Epithelial cell of esophagus (primary cell): ENCODE measurements around the gene PTPRA.

ENCODE experiments used
- DNase-seq: peaks from one replicate; pipeline ENCODE4 v3.0.0; 2010; ENCODE audit warnings: low read depth
- H3K4me3 ChIP-seq: 2 replicates; pipeline ENCODE4 v1.5.1; 2011; ENCODE audit warnings: mild to moderate bottlenecking, low read length, control low read depth
- TF ChIP-seq, protein P1 (sequence below): IDR thresholded peaks from 2 replicates; pipeline ENCODE4 v1.5.1; 2011; ENCODE audit warnings: low read depth, mild to moderate bottlenecking, low read length, control low read depth, inconsistent platforms; ENCODE audit not compliant: insufficient read depth; ENCODE audit errors: missing control alignments

Gene PTPRA

DNA sequence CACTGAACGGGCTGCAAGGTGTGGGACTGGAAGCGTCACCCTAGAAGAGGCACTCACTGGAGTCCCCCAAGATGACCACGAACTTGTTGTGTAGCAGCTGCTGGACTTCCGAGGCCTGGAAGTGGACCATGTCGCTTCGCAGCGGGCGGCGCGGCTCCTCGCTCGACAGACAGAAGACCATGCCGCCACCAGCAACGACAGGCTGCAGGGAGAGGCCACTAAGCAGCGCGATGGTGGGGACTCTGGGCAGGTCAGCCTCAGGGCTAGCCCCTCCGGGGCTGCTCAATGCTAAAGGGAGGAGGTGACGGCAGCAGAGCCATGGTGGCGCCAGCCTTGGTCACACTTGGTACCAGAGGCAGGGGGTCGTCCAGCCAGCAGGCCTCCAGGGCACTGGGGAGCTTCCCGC lies 33.5 kb upstream of the PTPRA start:
- TF ChIP-seq, protein P1, sequence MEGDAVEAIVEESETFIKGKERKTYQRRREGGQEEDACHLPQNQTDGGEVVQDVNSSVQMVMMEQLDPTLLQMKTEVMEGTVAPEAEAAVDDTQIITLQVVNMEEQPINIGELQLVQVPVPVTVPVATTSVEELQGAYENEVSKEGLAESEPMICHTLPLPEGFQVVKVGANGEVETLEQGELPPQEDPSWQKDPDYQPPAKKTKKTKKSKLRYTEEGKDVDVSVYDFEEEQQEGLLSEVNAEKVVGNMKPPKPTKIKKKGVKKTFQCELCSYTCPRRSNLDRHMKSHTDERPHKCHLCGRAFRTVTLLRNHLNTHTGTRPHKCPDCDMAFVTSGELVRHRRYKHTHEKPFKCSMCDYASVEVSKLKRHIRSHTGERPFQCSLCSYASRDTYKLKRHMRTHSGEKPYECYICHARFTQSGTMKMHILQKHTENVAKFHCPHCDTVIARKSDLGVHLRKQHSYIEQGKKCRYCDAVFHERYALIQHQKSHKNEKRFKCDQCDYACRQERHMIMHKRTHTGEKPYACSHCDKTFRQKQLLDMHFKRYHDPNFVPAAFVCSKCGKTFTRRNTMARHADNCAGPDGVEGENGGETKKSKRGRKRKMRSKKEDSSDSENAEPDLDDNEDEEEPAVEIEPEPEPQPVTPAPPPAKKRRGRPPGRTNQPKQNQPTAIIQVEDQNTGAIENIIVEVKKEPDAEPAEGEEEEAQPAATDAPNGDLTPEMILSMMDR, result no peak
- DNase-seq, result no peak

DNA sequence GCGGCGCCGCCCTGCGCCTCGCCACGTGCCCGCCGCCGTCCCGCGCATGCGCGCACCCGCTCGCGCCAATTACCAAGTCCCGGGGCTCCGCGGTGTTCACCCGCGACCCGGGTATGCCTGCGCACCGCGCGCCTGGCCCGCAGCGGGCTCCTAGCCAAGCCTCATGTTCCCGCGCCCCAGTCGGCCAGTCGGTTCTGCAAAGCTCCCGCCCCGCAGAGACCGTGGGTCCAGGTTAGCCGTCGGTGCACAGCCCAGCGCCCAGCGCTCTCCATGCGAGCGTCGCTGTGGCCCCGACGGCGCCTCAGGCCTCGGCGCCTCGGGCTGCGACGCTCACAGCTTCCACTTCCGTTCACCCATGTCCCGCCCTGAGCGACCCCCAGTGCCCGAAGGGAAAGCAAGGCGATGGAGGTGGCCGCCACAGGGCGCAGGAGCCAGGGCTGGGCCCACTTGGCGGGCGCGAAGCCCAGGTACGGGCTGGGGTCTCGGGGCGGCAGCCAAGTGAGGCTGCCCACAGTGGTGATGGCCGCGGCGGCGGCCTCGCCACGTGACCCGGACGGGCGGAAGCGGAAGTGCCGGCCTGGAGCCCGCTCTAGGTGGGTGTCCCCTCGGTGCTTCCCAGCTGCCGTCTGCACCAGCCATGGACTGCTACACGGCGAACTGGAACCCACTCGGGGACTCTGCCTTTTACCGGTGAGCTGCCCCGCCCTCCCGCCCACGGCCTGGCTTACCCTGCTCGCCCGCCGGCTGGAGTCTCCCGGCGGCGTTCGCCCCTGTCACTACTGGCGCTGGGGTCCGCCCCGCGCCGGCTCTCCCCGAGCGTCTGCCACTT lies 32.9 kb upstream of the PTPRA start, which contains the start of the genes PCED1A and VPS16:
PCED1A (minus strand) TSS at position 518 of the 829 bp plus-strand sequence. CDS start 743 bp downstream, outside the sequence.
VPS16 (plus strand) TSS at position 608 of the 829 bp plus-strand sequence; CDS start at position 638, 30 bp downstream.
- TF ChIP-seq, protein P1, result no peak

More for the DNA sequence above, 33.5 kb upstream of the PTPRA start:
- peak overlapping the region; percentile 86 for H3K4me3 ChIP-seq

DNA sequence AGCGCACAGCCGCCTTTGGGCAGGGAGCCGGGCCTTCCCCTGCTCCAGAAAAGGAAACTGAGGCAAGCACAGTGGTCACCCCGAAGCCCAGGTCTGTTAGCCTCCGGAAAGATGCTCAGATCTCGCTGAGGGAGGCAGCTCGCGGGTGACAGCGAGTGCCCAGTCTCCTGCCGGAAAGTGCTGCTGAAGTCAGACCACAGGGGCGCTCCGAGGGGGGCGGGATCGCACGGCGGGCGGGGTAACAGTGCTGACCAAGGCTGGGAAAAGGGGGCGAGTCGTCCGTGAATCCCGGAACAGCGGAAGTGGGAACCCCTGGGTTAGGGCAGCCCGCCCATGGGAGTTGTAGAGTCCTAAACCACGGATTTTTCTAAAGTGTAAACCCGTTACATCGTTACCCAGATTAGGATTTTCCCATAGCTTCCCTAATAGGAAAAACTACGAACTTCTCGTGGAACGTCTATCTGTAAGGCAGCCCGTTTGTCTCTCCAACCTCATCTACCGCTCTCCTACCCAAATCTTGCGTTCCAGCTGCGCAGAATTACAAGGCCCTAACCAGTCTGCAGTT lies 32.2 kb upstream of the PTPRA start:
- TF ChIP-seq, protein P1, result no peak
- peak; percentile 35 for DNase-seq
- peak overlapping the region; percentile 86 for H3K4me3 ChIP-seq

More for the DNA sequence above, 32.9 kb upstream of the PTPRA start, which contains the start of the genes PCED1A and VPS16:
- DNase-seq, result peak; percentile 84
- peak within 1 kb of the TSS; percentile 86 for H3K4me3 ChIP-seq

DNA sequence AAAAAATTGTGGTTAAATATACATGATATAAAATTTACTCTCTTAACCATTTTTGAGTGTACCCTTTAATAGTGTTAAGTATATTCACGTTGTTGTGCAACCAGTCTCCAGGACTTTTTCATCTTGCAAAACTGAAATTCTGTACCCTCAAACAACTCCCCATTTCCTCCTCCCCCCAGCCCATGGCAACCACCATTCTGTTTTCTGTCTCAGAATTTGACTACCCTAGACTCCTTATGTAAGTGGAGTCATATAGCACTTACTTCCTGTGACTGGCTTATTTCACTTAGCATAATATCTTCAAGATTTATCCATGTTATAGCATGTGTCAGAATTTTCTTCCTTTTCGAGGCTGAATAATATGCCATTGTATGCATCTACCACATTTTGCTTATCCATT lies 27.7 kb upstream of the PTPRA start:
- TF ChIP-seq, protein P1, result no peak
- no peak for DNase-seq

DNA sequence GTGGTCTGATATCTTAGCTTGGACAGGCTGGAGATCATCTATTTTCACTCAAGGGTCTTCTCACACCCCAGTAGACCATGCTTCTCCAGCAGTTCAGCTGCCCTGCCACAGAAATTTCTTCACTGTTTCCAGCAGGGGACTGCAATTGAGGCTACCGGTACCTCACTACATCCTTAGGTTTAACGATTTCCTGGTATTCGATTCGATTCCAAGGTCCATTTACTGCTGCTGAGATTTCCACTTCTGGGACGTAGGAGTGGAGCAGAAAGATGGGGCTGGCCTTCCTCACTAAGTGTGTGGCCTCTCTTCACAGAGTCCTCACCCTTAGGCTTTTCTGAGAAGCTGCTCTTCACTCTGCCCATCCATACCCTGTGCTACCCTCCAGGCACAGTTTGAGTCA lies 26.6 kb upstream of the PTPRA start:
- H3K4me3 ChIP-seq, result no peak overlapping the region
- DNase-seq, result no peak
- TF ChIP-seq, protein P1, result no peak

More for the DNA sequence above, 27.7 kb upstream of the PTPRA start:
- no peak overlapping the region for H3K4me3 ChIP-seq

DNA sequence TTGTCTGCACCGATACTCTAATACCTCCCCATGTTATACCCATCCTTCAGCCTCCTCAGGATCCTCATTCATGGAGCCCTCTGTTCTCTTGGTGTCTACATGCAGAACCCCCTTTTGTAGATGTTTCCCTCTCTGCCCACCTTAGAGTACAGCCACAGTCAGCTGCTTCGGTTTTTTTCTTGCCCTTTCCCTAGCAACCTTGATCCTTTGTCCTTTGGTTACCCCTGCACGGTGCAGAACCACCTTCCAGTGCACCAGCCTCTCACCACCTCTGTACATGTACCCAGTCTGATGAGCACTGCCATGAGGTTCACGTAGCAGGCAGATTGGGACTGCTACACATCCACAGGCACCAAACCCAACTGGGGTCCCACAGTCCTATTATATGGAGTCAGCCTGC lies 25.5 kb upstream of the PTPRA start:
- TF ChIP-seq, protein P1, result no peak
- H3K4me3 ChIP-seq, result no peak overlapping the region
- DNase-seq, result no peak
